ENCODE results near the gene SEC14L3.

- no peak for TF ChIP-seq EZH2 (IDR thresholded peaks at IDR 0.05; ENCODE audit: insufficient read depth, poor library complexity, severe bottlenecking)
- TF ChIP-seq EZH2phosphoT487 (IDR thresholded peaks at IDR 0.05; ENCODE audit: insufficient read depth, low read depth) = no peak
These were observed 55.4 kb downstream of the SEC14L3 start for GRCh38 chr22:30416403-30416802.

Measured in GM23248 (cell line).